HG03460 (cell line): ENCODE measurements around the gene OPN5.
"Not testable (repeated sequence)": the region's sequence is repeated elsewhere in the genome, so short reads cannot be mapped to it uniquely, and the experiment has no call there.

Experiments used
- ATAC-seq: cut with Tn5 transposase; IDR thresholded peaks from one replicate; pipeline ENCODE4 v1.9.1; 2021; ENCODE audit not compliant: unreplicated experiment

Gene OPN5, protein sequence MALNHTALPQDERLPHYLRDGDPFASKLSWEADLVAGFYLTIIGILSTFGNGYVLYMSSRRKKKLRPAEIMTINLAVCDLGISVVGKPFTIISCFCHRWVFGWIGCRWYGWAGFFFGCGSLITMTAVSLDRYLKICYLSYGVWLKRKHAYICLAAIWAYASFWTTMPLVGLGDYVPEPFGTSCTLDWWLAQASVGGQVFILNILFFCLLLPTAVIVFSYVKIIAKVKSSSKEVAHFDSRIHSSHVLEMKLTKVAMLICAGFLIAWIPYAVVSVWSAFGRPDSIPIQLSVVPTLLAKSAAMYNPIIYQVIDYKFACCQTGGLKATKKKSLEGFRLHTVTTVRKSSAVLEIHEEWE

DNA sequence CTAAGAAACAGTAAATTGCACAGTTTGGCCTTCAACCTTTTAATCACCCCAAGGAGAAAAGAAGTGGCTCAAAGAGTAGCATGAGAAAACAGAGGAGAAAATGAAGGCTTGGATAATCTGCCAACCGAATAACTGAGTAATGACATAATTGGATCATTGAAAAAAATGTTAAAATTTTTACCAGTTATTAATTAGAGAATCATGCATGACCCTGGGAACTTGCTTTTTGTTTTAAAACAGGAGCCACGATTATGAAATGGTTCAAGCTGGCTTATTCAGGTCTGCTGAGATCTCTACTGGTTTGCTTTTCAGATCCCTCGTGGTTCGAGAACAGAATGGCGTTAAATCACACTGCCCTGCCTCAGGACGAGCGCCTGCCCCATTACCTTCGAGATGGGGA, at the start of gene OPN5:
Gene OPN5 (plus strand): TSS at position 301 of the 400 bp plus-strand sequence. CDS start 35 bp downstream, at position 336.
- no peak for ATAC-seq

DNA sequence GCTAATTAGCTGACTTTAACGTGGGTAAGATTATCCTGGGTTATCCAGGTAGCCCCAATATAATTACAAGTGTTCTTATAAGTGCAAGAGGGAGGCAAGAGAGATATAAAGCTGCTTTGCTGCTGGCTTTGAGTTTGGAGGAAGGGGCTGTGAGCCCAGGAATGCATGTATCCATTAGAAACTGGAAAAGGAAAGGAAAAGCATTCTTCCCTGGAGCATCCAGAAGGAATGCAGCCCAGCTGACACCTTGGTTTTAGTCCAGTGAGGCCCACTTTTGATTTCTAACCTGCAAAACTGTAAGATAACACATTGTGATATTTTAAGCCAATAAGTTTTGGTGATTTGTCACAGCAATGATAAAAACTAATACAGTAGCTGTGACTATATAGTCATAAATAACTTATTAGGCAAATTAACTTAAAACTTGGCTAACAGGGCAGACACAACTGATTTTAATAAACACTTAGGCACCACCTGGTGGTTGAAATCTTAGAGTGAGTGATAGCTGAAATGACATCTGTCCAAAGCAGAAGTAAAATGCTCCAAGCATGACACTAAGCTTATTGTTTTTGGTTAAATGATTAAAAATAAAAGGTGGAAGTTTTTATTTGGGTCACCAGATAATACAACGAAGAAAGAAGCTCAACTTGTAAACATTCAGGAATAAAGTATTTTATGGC, 47.8 kb upstream of the OPN5 start:
- ATAC-seq = peak; percentile 78

DNA sequence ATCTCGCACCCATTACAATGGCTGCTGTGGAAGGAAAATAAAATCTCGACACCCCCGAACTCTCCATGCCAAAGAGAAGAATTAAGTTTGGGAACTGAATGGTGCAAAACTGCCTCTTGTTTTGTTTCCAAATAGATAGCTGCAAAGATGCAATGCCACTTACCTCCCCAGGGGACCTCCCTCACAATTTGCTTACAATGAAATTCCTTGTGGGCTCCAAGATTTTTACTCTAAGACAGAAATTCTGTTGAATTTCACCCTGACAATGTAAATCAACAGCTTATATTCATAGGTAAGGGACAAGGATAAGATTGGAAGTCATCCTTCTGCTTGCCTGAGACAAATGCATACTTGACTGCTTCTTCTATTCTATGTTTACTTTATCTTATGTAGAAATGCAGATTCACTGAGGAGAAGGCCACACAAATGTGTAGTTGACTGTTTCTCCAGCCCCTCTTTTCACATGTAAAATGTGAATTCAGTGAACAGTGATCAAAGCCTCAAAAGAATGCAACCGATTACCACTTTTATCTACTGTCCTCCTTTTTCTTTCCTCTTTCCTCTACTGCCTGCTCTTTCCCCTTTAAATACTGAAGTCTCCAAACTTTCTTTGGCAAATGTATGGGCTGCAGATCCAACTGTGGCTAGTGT, 46.9 kb upstream of the OPN5 start:
- ATAC-seq = no peak

DNA sequence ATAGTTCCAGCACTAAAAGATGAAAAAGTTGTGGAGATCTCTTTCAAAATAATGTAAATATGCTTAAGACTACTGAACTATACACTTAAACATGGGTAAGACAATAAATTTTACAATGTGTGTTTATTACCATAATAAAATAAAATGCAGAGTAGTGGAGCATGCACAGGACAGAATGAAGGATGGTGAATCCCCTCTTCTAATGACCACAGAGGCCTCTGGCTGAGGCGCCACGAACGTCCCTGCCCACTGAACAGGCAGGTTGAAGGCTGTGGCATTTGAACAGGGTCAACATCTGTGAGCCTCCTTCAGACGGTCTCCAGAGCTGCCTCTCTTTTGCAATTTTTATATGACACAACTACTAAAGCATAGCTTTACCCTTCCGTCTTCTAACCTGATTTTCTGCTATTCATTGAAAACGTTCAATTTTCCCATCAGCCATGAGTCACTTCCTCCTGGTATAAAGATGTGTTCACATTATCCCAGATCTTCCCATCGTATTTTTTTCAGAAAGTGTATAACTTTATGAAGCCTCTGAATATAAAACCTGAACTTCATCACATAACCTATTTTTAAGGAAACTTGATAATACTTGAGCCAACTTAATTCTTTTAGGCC, 45.6 kb upstream of the OPN5 start:
- no peak for ATAC-seq

DNA sequence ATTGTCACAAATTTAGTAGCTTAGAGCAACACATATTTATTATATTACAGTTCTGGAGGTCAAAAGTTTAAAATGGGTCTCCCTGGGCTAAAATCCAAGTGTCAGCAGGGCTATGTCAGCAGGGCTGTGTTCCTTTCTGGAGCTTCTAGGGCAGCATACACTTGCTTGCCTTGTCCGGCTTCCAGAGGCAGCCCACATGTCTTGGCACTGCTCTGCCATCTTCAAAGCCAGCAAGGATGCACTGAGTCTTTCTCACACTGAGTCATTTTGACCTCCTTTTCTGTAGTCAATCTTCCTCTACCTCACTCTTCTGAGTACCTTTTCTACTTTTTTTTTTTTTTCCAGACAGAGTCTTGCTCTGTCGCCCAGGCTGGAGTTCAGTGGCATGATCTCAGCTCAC, 44.4 kb upstream of the OPN5 start:
- no peak for ATAC-seq

- no peak for ATAC-seq
Observed at GRCh38 chr6:47740714-47741113, 41.1 kb upstream of the OPN5 start.

- ATAC-seq = no peak
Observed at GRCh38 chr6:47741807-47742206, 40.0 kb upstream of the OPN5 start.

DNA sequence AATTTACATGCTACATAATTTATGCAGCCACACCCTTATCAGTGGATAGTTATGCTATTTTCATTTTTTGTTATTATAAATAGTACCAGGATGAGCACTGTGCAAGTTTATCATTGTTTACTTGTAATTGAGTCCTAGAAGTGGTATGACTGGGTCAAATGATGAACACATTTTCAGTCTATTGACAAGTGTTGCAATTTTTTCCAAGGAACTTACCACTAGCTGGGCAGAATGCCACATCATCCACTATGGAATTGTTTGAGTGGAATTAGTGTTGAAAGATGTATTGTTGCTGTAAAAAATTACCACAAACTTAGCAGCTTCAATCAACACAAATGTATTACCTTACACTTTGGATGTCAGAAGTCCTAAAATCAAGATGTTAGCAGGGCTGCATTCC, 38.1 kb upstream of the OPN5 start:
- ATAC-seq = no peak

DNA sequence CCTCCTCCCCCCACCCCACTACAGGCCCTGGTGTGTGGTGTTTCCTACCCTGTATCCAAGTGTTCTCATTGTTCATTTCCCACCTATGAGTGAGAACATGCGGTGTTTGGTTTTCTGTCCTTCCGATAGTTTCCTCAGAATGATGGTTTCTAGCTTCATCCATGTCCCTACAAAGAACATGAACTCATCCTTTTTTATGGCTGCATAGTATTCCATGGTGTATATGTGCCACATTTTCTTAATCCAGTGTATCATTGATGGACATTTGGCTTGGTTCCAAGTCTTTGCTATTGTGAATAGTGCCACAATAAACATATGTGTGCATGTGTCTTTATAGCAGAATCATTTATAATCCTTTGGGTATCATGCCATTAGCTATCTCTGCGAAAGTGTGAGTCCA, 36.6 kb upstream of the OPN5 start:
- not testable (repeated sequence) for ATAC-seq

DNA sequence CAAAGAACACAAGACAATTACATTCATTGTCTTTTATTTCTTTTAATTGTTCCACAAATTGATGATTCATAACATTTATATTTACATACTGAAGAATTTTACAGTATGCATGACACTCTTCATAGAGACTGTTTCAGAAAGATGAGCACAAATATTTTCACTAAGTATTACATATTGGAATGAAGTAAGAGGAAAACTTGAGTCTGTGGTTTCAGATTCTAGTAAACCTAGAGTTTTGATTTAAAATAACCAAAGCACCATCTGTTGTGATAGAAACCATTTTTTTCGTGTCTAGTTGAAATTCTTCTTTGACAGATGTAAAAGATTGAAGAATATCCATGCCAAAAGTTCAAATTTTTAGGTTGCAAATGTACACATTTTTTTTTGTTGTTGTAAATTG, 32.1 kb upstream of the OPN5 start:
- ATAC-seq = no peak

GRCh38 chr6:47752801-47753200, 29.0 kb upstream of the OPN5 start:
- no peak for ATAC-seq

DNA sequence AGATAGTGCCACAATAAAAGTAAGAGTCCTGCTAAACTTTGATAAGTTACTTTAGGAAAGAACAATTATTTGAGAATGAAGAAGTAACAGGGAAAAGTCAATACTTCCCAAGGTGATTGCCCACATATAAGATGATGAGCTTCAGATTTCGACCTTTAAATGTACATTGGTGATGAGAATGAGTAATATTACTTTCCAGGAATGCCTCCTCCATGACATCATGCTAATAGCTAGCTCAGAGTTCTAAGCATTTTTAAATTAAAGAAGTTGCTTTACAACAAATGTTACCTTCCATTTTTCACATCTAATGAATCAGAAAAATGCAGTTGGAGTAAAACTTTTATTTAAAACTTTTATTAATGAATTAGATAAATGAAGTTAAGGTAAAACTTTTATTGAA, 22.5 kb upstream of the OPN5 start:
- no peak for ATAC-seq

- ATAC-seq = no peak
Observed at GRCh38 chr6:47762502-47762901, 19.3 kb upstream of the OPN5 start.

- ATAC-seq = no peak
Observed at GRCh38 chr6:47766445-47766844, 15.4 kb upstream of the OPN5 start.

- ATAC-seq = no peak
Observed at GRCh38 chr6:47767102-47767501, 14.7 kb upstream of the OPN5 start.

DNA sequence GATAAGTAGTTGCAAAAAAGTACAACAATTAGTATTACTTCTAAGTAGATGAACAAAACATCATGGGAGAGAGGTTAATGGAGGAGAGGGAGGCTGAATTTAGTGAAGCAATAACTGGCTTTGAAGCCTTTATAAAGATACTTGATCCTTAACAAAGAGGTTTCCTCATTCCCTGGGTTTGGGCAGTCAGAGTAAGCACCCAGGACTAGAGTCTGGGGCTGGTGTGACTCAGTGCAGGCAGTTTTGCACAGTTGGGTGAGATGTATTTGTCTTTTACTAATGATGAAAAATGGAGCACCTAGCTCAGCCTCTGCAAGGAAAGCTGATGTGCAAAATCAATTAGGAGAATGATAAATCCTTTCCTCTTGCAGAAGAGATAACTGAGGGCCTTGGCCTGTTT, 11.8 kb upstream of the OPN5 start:
- no peak for ATAC-seq

GRCh38 chr6:47772359-47772758, 9.5 kb upstream of the OPN5 start:
- ATAC-seq = no peak

DNA sequence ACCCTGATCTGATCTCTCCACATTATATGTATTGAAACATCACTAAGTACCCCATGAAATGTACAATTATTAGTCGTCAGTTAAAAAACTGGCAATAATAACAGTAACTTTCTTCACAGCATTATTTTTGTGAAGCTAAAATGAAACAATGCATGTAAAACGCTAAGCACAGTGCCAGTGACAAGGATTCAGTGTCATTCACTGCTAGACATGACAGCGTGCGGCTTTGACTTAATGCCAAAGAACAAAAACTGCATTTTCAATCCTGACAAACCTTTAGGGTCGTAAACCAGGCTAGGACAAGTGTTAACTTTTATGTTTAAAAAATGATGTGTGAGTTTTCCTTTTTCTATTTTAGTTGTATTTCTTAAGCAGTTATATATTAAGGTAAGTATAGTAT, 8.8 kb upstream of the OPN5 start:
- no peak for ATAC-seq

- peak; percentile 90 for ATAC-seq
Observed at GRCh38 chr6:47780510-47781356, 1.1 kb upstream of the OPN5 start.

DNA sequence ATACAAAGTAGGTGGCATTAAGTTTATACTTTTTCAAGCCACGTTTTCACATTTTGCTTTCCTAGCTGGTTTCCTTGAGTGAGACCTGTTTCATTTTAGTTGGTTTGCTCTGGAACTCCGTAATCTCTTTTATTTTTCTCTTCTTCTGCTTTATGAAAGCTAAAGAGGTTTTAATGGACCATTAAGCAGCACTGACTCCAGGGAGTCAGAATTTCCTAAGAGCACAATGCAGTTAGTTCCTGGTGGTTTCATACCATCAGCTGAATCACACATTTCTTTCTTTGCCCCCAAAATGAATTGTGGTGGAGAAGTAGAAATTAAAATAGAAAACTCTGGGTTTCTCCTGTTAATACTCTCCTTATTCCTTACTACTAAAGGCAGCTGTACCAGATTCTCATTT, 3.4 kb downstream of the OPN5 start:
- ATAC-seq = no peak
